Stimulated activated CD8-positive, alpha-beta memory T cell treated with anti-CD3 and anti-CD28 coated beads, Interleukin-12 subunit alpha, Interleukin-12 subunit beta, amount 100 ng/mL, for 24 hours (primary cell): ENCODE results near the gene PBX1.

Experiments
- DNase-seq: peaks from one replicate; pipeline ENCODE4 v3.0.0-alpha.2; 2020; ENCODE audit errors: extremely low read depth

The PBX1 gene

GRCh38 chr1:164617377-164618201 is 58.6 kb downstream of the PBX1 start:
- no peak for DNase-seq

GRCh38 chr1:164618202-164618564 is 59.2 kb downstream of the PBX1 start:
- DNase-seq, result no peak

GRCh38 chr1:164619006-164619784 is 60.2 kb downstream of the PBX1 start:
- no peak for DNase-seq

- DNase-seq, result no peak
Measured at GRCh38 chr1:164622068-164622845, 63.3 kb downstream of the PBX1 start.

GRCh38 chr1:164623805-164624204 is 64.8 kb downstream of the PBX1 start:
- DNase-seq, result no peak

GRCh38 chr1:164624400-164624799 is 65.4 kb downstream of the PBX1 start:
- no peak for DNase-seq

GRCh38 chr1:164625004-164625617 is 66.1 kb downstream of the PBX1 start:
- no peak for DNase-seq

- no peak for DNase-seq
Measured at GRCh38 chr1:164628772-164629171, 69.8 kb downstream of the PBX1 start.

GRCh38 chr1:164629971-164630370 is 71.0 kb downstream of the PBX1 start:
- DNase-seq, result no peak

GRCh38 chr1:164630626-164631396 is 71.8 kb downstream of the PBX1 start:
- DNase-seq, result no peak

GRCh38 chr1:164631751-164632150 is 72.8 kb downstream of the PBX1 start:
- no peak for DNase-seq

- DNase-seq, result no peak
Measured at GRCh38 chr1:164633997-164634396, 75.0 kb downstream of the PBX1 start.

- DNase-seq, result no peak
Measured at GRCh38 chr1:164635059-164635802, 76.2 kb downstream of the PBX1 start.

GRCh38 chr1:164635803-164636731 is 77.1 kb downstream of the PBX1 start:
- DNase-seq, result no peak

- no peak for DNase-seq
Measured at GRCh38 chr1:164636757-164637156, 77.8 kb downstream of the PBX1 start.

GRCh38 chr1:164637461-164638375 is 78.7 kb downstream of the PBX1 start:
- DNase-seq, result no peak

GRCh38 chr1:164638492-164639202 is 79.7 kb downstream of the PBX1 start:
- DNase-seq, result no peak
